Activated T-cell treated with anti-CD3 and anti-CD28 coated beads, Interleukin-2, amount 50 U/mL, for 72 hours (primary cell): ENCODE data around the gene TUFT1. TPM values are rescaled to one million over a fixed set of nuclear protein-coding genes. Genes with fewer than 3 reads are reported as not detected.

Experiments
- ATAC-seq, 2 donors: fragments of 150-1000 bp; cut with Tn5 transposase; replicated peaks in 1 of 2; 2 replicates each; pipeline ENCODE4 v1.10.0; 2021; ENCODE audit warnings: moderate library complexity in 2 of 2, mild to moderate bottlenecking in 1 of 2
- DNase-seq, 2 donors: peaks; one replicate each; pipeline ENCODE4 v3.0.0; 2021 to 2022; ENCODE audit warnings: mixed read lengths in 1 of 2
- H3K27ac Mint-ChIP-seq: one replicate; pipeline ENCODE4 v1.8.0; 2022; ENCODE audit warnings: mild to moderate bottlenecking, moderate library complexity, mixed read lengths
- H3K27me3 Mint-ChIP-seq: one replicate; pipeline ENCODE4 v1.8.0; 2022; ENCODE audit warnings: low read depth, mixed read lengths
- H3K36me3 Mint-ChIP-seq, 2 donors: one replicate each; pipeline ENCODE4 v1.8.0; 2022; ENCODE audit warnings: mixed read lengths in 2 of 2, mild to moderate bottlenecking in 1 of 2; ENCODE audit not compliant: insufficient read depth in 2 of 2
- H3K4me1 Mint-ChIP-seq: one replicate; pipeline ENCODE4 v1.8.0; 2022; ENCODE audit warnings: low read depth, mixed read lengths
- H3K4me3 Mint-ChIP-seq, 2 donors: one replicate each; pipeline ENCODE4 v1.8.0; 2022; ENCODE audit warnings: mild to moderate bottlenecking in 2 of 2, mixed read lengths in 2 of 2, moderate library complexity in 2 of 2
- H3K9me3 Mint-ChIP-seq, 2 donors: one replicate each; pipeline ENCODE4 v1.8.0; 2022; ENCODE audit warnings: mixed read lengths in 2 of 2
- total RNA-seq, 2 donors: library from RNA; stranded (reverse); gene quantifications; one replicate each; pipeline ENCODE4 v1.2.3, GENCODE V29; 2022

TUFT1 gene
- total RNA-seq, 2 donors from 2014 or later = 4.3 to 4.8 TPM

DNA sequence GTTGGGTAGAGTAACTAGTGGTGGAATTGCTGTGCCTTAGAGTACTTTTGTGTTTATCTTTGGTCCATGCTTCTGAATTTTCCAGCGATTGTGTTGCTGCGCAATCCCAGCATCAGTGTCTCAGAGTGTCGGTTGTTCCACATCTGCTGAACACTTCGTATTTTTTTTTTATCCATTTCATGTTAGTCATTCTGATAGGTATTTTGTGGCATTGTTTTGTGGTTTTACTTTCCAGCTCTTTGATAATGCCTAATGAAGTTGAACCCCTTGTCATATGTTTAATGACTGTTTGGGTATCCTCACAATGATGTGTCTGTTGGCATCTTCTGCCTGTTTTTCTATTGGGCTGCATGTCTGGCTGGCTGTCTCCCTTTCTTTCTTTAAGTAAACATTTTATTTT, 13.6 kb downstream of the TUFT1 start:
- no peaks in the 10 kb centered on the region for H3K9me3 Mint-ChIP-seq
- ATAC-seq = no peak
- no peak overlapping the region for H3K4me3 Mint-ChIP-seq
- no peak for DNase-seq
- H3K36me3 Mint-ChIP-seq = no peaks in the 10 kb centered on the region
- H3K27me3 Mint-ChIP-seq = no peaks in the 10 kb centered on the region
- no peaks in the 10 kb centered on the region for H3K4me1 Mint-ChIP-seq
- H3K27ac Mint-ChIP-seq = no peak overlapping the region

- Mint-ChIP-seq H3K27ac (no peak overlapping the region), H3K27me3 (no peaks in the 10 kb centered on the region), H3K36me3 (no peaks in the 10 kb centered on the region), H3K4me3 (no peak overlapping the region), H3K4me1 (no peaks in the 10 kb centered on the region), H3K9me3 (no peaks in the 10 kb centered on the region)
- no peak for DNase-seq
- ATAC-seq = no peak
These were observed 15.9 kb downstream of the TUFT1 start for GRCh38 chr1:151556052-151556451.

GRCh38 chr1:151562661-151563060, 22.6 kb downstream of the TUFT1 start:
- no peak for ATAC-seq
- Mint-ChIP-seq H3K27ac (no peak overlapping the region), H3K4me1 (no peaks in the 10 kb centered on the region), H3K4me3 (no peak overlapping the region), H3K36me3 (no peaks in the 10 kb centered on the region), H3K27me3 (no peaks in the 10 kb centered on the region), H3K9me3 (no peaks in the 10 kb centered on the region)
- no peak for DNase-seq

GRCh38 chr1:151563376-151563775, 23.3 kb downstream of the TUFT1 start:
- H3K9me3 Mint-ChIP-seq = no peaks in the 10 kb centered on the region
- H3K27me3 Mint-ChIP-seq = no peaks in the 10 kb centered on the region
- H3K4me1 Mint-ChIP-seq = peaks cover 4% of the 10 kb centered on the region
- DNase-seq (no peak), ATAC-seq (no peak)
- H3K27ac Mint-ChIP-seq = no peak overlapping the region
- no peaks in the 10 kb centered on the region for H3K36me3 Mint-ChIP-seq
- H3K4me3 Mint-ChIP-seq = no peak overlapping the region

GRCh38 chr1:151565502-151566189, 25.5 kb downstream of the TUFT1 start:
- H3K27me3 Mint-ChIP-seq = no peaks in the 10 kb centered on the region
- H3K9me3 Mint-ChIP-seq = no peaks in the 10 kb centered on the region
- H3K4me3 Mint-ChIP-seq = no peak overlapping the region
- no peak for DNase-seq
- H3K27ac Mint-ChIP-seq = no peak overlapping the region
- peaks cover 5% of the 10 kb centered on the region for H3K4me1 Mint-ChIP-seq
- no peaks in the 10 kb centered on the region for H3K36me3 Mint-ChIP-seq
- ATAC-seq = no peak

DNA sequence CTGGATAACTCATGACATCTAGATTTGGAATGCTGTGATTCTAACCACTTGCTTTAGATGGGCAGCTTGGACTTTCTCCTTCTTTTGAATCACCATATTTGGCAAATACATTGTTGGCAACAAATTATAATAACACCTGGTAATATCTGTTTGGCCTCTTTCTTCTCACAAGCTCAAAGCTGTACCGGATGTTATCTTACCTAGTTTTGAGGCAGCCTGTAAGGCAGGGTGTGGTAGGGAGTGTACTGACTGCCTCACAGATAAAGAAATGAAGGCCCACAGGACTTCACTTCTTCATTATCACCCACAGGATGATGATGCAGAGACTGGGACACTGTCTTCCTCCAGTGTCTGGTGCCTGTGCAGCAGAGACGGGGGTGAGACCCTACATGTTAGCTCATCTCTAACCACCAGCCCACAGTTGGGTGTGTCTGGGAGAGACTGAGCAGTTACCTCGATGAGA, 28.5 kb downstream of the TUFT1 start:
- Mint-ChIP-seq H3K27ac (no peak overlapping the region), H3K27me3 (no peaks in the 10 kb centered on the region), H3K9me3 (no peaks in the 10 kb centered on the region), H3K4me1 (peaks cover 5% of the 10 kb centered on the region), H3K36me3 (no peaks in the 10 kb centered on the region), H3K4me3 (no peak overlapping the region)
- DNase-seq (peak; percentile 5 to 16), ATAC-seq (peak; percentile 55 to 79)

- Mint-ChIP-seq H3K4me3 (no peak overlapping the region), H3K4me1 (peaks cover 19% of the 10 kb centered on the region), H3K27ac (no peak overlapping the region), H3K36me3 (no peaks in the 10 kb centered on the region), H3K9me3 (no peaks in the 10 kb centered on the region), H3K27me3 (no peaks in the 10 kb centered on the region)
- DNase-seq (no peak), ATAC-seq (no peak)
These were observed 30.7 kb downstream of the TUFT1 start for GRCh38 chr1:151570819-151571218.

GRCh38 chr1:151574575-151575529, 34.7 kb downstream of the TUFT1 start:
- Mint-ChIP-seq H3K4me3 (no peak overlapping the region), H3K4me1 (peaks cover 24% of the 10 kb centered on the region), H3K27ac (no peak overlapping the region), H3K9me3 (no peaks in the 10 kb centered on the region), H3K27me3 (no peaks in the 10 kb centered on the region), H3K36me3 (no peaks in the 10 kb centered on the region)
- DNase-seq (peak; percentile 26 to 34), ATAC-seq (peak; percentile 79 to 96)

- H3K27ac Mint-ChIP-seq = no peak overlapping the region
- H3K36me3 Mint-ChIP-seq = no peaks in the 10 kb centered on the region
- H3K9me3 Mint-ChIP-seq = no peaks in the 10 kb centered on the region
- H3K4me3 Mint-ChIP-seq = no peak overlapping the region
- H3K27me3 Mint-ChIP-seq = no peaks in the 10 kb centered on the region
- H3K4me1 Mint-ChIP-seq = peaks cover 24% of the 10 kb centered on the region
- DNase-seq (no peak), ATAC-seq (no peak)
These were observed 37.1 kb downstream of the TUFT1 start for GRCh38 chr1:151577173-151577572.

DNA sequence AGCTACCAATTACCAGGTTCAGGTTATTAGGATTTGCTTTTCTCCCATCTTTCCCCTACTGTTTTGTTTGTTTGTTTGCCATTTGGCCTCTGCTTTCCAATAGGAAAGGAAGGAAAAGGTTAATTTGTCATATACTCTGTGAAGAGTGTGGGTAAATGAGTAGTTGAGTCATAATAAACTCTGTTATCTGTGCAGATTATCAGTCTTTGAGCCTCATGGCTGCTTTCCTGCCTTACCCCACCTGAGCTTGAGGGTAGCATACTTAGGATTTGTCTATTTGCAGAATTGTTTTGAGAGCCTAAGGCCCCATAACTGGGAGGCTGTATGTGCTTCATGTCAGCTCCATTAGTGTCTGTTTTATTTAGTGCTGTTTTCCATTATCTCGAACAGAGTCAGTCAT, 38.8 kb downstream of the TUFT1 start:
- Mint-ChIP-seq H3K4me3 (no peak overlapping the region), H3K4me1 (peaks cover 24% of the 10 kb centered on the region), H3K27me3 (no peaks in the 10 kb centered on the region), H3K36me3 (no peaks in the 10 kb centered on the region), H3K9me3 (no peaks in the 10 kb centered on the region), H3K27ac (no peak overlapping the region)
- ATAC-seq (no peak), DNase-seq (no peak)

GRCh38 chr1:151579436-151580225, 39.5 kb downstream of the TUFT1 start:
- no peaks in the 10 kb centered on the region for H3K36me3 Mint-ChIP-seq
- H3K4me1 Mint-ChIP-seq = peaks cover 22% of the 10 kb centered on the region
- no peak overlapping the region for H3K4me3 Mint-ChIP-seq
- DNase-seq (no peak), ATAC-seq (no peak)
- no peaks in the 10 kb centered on the region for H3K27me3 Mint-ChIP-seq
- H3K27ac Mint-ChIP-seq = no peak overlapping the region
- no peaks in the 10 kb centered on the region for H3K9me3 Mint-ChIP-seq

DNA sequence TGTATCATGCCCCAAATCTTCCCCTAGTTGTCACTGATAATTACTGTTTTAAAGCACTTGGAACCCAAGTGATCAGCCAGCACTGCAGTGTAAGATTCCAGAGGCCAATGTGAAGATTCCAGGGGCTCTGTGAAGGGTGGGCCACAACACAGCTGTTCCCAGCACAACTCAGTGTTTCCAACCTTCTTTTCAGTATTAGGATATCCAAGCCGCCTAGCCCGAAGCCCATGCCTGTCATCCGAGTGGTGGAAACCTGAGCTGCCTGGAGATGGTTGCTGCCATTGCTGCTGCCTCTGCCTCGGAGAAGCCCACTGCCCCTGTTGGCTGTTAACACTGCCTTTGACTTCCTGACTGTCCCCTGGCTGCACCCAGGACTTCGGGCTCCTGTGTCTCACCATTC, 41.3 kb downstream of the TUFT1 start:
- H3K4me3 Mint-ChIP-seq = no peak overlapping the region

GRCh38 chr1:151581921-151582320, 41.8 kb downstream of the TUFT1 start:
- no peaks in the 10 kb centered on the region for H3K36me3 Mint-ChIP-seq
- DNase-seq = no peak
- H3K27me3 Mint-ChIP-seq = no peaks in the 10 kb centered on the region
- no peak overlapping the region for H3K27ac Mint-ChIP-seq
- no peak for ATAC-seq
- H3K4me1 Mint-ChIP-seq = peaks cover 10% of the 10 kb centered on the region
- no peak overlapping the region for H3K4me3 Mint-ChIP-seq
- no peaks in the 10 kb centered on the region for H3K9me3 Mint-ChIP-seq

More for the DNA sequence above, 41.3 kb downstream of the TUFT1 start:
- H3K27ac Mint-ChIP-seq = no peak overlapping the region
- H3K4me1 Mint-ChIP-seq = peaks cover 10% of the 10 kb centered on the region
- no peaks in the 10 kb centered on the region for H3K36me3 Mint-ChIP-seq
- ATAC-seq = no peak
- DNase-seq = no peak
- H3K27me3 Mint-ChIP-seq = no peaks in the 10 kb centered on the region
- no peaks in the 10 kb centered on the region for H3K9me3 Mint-ChIP-seq
